T-helper 1 cell (primary cell): ENCODE measurements around the gene PRKD2.
"Not testable (repeated sequence)": the region's sequence is repeated elsewhere in the genome, so short reads cannot be mapped to it uniquely, and the experiment has no call there.

Experiments
- DNase-seq, 5 donors: peaks; one replicate each; pipeline ENCODE4 v3.0.0-alpha.2; 2012 to 2020
- total RNA-seq, 4 donors: gene quantifications; one replicate each; lab custom pipeline; 2026; lab: John Stamatoyannopoulos, UW

The PRKD2 gene
- 84.6 to 113 (median 98.0) reads per million in 4 donors for total RNA-seq

DNA sequence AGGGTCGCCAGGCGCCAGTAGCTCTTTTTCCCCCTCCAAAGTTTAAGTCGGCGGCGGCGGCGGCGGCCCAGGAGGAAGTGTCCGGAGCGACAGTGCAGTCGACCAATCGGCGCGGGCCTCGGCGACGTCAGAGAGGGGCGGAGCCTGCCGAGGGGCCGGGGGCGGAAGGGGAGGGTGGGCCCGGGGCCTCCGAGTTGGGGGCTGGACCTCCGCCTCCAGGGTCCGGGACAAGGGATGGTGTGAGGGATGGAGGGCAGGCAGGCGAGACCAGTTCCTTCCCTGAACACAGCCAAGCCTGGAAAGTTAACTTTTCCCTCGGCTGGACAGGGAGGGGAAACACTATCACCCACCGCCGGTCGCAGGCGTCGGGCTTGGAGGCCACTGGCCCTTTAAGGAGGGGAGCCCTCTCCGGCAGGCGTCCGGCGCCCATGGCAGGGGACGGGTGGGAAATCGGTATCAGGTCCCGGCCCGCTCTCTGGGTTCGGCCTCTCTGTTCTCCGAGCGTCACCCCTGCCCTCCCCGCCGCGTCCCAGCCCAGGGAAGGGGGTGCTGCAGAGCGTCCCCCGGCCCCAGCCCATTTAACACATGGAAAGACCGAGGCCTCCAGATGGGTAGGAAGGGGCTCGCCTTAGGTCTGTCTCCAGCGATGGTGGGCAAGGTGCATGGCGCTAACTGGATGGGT lies at the start of gene PRKD2:
PRKD2 (minus strand) TSS at position 81 of the 682 bp plus-strand sequence. CDS start 744 bp downstream, outside the sequence.
- peak; percentile 67 to 86 (median 82) for DNase-seq

DNA sequence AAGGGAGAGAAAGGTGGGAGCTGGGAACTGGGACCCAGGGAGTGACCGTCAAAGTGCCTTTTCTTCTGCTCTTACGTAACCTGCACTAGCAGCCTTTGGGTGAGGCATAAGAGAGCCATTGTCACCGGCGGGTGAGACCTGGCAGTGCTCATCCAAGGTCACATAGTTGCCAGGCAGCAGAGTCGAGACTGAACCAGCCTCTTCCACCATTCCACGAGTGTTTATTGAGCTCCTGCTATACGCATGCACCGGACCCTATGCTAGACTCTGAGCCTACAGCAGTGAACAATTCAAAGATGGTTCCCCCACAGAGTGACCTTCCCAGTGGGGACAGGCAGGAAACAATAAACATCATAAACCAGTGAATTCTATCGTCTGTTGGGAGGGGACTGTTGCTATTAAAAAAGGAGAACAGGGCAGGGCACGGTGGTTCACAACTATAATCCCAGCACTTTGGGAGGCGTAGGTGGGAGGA lies 47.9 kb upstream of the PRKD2 start:
- no peak for DNase-seq

DNA sequence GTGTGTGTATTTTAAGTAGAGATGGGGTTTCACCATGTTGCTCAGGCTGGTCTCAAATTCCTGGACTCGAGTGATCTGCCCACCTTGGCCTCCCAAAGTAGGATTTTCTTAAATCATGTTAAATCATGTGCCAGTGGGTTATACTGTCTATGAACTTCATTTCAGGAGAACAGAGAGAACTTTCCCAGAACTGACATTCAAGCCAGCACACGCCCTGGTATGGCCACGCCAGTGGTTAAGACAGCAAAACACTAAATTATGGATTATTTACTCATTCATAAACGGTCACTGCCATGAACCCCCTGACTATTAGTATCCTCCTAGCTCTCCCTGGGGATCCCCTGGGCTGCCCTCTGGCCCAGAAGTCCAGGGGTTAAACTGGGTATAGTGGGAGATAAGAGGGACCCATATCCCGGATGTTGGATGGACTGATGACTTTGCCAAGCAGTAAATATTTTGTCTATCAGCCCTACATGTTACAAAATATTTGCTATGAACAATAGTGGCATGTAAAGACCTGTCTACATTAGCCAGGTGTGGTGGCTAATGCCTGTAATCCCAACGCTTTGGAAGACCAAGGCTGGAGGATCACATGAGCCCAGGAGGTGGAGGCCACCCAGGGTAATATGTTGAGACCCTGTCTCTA lies 45.5 kb upstream of the PRKD2 start:
- DNase-seq = no peak

DNA sequence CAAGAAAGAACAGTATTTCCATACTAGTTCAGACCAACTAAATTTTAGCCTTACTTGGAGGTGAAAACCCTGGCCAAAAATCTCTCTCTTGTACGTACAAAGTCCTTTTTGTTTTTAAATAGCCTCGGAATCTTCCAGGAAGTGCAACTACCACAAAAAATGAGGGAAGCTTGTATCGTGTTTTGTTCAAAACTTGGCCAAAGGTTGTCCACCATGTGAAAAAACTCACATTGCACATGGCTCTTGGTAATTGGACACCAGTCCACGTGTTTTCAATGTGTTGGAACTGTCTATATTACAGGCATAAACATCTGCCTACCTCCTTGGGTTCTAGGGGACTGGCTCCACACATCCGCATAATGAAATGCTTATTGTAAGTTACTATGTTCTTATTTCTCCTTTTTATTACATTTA lies 44.5 kb upstream of the PRKD2 start:
- DNase-seq = no peak

DNA sequence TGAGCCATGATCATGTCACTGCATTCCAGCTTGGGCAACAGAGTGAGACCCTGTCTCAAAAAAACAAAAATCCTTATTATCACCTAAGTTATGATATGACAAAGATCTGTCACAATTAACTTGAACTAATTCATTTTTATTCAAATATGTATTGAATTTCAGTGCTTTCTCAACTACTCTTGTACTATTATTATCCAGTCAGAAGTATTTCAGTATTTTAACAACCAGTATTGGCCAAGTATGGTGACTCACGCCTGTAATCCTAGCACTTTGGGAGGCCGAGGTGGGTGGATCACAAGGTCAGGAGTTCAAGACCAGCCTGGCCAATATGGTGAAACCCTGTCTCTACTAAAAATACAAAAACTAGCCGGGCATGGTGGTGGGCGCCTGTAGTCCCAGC lies 44.0 kb upstream of the PRKD2 start:
- not testable (repeated sequence) for DNase-seq

DNA sequence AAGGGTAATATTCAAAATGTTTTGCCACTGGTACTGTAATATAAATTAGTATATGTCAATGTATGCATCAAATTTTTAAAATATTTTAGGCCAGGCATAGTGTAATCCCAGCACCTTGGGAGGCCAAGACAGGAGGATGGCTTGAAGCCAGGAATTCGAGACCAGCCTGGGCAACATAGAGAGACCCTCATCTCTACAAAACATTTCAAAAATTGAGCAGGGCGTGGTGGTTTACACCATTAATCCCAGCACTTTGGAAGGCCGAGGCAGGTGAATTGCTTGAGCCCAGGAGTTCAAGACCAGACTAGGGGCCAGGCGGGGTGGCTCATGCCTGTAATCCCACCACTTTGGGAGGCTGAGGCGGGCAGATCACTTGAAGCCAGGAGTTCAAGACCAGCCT lies 43.4 kb upstream of the PRKD2 start:
- no peak for DNase-seq

DNA sequence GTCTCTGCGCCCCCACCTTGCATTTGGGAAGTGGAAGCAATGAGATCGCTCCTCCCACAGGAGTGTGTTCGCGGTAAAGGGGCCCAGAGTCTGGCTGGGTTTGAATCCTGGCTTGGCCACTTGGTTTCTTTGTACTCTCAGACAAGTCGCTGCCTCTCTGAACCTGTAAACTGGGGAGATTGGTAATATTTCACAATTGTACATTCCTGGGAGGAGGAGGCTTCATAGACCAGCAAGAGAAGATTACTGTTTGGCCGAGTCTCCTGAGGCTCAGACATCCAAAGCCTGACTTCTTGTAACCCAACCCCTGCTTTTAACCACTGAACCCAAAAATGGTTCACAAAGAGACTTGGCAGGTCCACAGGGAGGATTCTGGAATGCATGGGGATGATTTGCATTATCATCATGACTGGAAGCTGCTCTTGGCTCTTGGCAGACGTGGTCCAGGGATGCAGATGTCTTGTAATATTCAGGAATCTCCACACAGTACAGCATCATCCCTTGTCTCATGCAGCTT lies 43.0 kb upstream of the PRKD2 start:
- DNase-seq = no peak

DNA sequence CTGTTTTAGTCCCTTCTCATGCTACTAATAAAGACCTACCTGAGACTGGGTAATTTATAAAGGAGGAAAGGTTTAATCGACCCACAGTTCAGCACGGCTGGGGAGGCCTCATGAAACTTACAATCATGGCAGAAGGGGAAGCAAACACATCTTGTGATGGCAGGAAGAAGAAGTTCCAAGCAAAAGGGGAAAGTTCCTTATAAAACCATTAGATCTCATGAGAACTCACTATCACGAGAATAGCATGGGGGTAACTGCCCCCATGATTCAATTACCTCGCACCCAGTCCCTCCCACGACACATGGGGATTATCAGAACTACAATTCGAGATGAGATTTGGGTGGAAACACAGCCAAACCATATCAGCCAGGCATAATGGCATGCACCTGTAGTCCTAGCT lies 42.3 kb upstream of the PRKD2 start:
- DNase-seq = no peak

DNA sequence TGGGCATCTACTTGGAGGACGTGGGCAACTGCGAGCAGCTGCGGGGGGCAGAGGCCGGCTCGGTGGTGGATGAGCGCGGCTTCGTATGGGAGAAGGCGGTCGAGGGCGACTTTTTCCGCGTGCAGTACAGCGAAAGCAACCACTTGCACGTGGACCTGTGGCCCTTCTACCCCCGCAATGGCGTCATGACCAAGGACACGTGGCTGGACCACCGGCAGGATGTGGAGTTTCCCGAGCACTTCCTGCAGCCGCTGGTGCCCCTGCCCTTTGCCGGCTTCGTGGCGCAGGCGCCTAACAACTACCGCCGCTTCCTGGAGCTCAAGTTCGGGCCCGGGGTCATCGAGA lies 39.6 kb upstream of the PRKD2 start:
- no peak for DNase-seq

DNA sequence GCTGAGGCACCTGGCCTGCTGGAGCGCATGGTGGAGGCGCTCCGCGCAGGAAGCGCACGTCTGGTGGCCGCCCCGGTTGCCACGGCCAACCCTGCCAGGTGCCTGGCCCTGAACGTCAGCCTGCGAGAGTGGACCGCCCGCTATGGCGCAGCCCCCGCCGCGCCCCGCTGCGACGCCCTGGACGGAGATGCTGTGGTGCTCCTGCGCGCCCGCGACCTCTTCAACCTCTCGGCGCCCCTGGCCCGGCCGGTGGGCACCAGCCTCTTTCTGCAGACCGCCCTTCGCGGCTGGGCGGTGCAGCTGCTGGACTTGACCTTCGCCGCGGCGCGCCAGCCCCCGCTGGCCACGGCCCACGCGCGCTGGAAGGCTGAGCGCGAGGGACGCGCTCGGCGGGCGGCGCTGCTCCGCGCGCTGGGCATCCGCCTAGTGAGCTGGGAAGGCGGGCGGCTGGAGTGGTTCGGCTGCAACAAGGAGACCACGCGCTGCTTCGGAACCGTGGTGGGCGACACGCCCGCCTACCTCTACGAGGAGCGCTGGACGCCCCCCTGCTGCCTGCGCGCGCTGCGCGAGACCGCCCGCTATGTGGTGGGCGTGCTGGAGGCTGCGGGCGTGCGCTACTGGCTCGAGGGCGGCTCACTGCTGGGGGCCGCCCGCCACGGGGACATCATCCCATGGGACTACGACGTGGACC lies 39.1 kb upstream of the PRKD2 start:
- no peak for DNase-seq

DNA sequence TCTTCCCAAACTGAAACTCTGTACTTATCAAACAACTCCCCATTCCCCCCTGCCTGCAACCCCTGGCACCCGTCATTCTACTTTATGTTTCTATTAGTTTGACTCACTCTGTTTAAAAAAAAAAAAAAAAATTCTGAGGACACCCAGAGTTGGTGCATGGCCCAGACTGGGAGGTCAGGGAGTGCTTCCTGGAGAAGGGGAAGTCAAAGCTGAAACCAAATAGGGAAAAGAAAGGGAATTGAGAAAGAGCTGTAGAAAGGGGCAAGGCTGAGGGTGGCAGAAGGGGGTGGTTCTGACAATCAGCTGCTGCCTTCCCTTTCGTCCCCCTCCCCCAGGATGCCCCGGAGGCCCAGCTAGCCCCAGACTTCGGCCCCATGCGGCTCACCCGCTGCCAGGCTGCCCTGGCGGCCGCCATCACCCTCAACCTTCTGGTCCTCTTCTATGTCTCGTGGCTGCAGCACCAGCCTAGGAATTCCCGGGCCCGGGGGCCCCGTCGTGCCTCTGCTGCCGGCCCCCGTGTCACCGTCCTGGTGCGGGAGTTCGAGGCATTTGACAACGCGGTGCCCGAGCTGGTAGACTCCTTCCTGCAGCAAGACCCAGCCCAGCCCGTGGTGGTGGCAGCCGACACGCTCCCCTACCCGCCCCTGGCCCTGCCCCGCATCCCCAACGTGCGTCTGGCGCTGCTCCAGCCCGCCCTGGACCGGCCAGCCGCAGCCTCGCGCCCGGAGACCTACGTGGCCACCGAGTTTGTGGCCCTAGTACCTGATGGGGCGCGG lies 38.4 kb upstream of the PRKD2 start:
- DNase-seq = no peak

DNA sequence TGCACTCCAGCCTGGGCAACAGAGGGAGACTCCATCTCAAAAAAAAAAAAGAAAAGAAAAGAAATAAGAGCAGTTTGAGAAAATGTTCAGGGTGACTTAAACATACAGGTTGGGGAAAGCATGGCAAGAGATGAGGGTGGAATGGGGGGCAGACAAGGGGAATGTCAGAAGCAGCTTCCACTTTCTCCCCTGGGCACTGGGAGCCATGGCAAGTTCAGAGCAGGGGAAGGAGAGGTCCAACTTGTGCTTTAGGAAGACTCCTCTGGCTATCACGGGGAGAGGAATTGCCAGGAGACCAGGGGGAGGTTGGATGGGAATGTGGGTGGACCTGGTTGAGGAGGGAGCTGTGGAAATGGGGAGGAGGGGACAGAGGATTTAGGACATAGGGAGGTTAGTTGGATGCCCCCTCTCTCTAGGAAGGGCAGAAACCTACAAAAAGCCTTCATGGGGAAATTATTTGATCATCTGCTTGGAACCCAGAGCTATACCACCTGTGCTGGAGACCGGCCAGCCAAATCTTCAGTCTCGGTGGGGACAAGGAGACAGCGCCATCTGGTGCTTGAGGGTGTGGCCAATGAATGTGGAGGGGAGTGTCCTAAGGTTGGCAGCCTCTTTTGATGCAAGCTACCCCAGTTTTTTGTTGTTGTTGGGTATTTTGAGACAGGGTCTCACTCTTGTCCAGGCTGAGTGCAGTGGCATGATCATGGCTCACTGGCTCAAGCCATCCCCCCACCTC lies 36.7 kb upstream of the PRKD2 start:
- DNase-seq = peak in 4 of 5 donors; percentile 49 to 69 (median 58)

DNA sequence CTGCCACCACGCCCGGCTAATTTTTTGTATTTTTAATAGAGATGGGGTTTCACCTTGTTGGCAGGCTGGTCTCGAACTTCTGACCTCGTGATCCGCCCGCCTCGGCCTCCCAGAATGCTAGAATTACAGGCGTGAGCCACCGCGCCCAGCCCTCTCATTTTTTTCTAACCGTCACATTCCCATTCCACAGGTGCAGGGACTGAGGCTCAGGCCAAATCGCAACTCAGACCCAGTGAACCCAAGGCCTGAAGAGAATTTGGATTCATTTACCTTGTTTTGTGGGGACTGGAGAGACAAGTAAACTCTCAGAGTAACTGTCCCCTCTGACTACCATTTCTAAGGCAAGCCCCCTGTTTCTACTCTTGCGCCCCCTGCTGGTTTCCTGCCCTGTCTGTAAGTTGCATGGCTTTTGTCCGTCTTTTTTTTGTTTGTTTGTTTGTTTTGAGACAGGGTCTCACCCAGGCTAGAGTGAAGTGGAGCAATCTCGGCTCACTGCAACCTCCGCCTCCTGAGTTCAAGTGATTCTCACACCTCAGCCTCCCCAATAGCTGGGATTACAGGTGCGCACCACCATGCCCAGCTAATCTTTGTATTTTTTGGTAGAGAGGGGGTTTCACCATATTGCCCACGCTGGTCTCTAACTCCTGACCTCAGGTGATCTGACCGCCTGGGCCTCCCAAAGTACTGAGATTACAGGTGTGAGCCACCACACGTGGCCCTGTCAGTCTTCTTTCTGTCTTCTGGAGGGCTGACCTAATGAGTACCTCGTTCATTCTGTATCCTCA lies 31.6 kb upstream of the PRKD2 start:
- DNase-seq = peak; percentile 39 to 75 (median 62)

DNA sequence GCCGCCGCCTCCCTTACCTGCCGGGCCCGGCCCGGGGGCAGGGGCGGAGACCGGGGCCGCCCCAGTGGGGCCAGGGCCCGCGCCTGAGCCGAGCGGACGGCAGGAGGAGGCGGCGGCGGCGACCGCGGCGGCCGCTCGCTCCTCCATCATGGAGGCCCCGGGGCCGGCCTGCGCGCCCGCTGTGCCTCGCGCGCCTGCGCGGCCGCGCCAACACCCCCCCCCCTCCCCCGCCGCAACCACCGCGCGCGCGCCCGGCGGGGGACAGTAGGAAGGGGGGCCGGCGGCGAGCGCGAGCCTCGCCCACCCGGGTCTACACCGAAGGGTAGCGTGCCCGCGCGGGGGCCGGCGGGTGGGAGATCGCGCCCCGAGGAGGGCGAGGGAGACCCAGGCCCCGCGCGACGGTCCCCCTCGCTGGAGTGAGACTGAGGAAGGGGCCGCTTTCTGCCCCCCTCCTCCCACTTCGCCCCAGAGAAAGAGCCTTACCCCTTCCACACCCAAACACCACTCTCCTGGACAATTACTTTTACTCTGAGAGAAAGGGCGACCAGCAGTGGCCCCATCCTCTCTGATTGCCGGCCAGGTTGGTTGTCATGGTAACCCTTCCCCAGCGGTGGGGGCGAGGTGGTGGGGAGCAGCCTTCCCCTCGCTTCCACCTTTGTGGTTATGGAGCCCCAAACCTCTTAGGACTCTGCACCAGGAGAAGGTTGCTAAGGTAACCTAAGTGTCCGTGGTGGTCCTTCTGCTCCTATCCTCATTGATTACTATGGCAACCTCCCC lies 29.6 kb upstream of the PRKD2 start, which contains the start of gene STRN4:
STRN4 (minus strand) TSS at position 170 of the 777 bp plus-strand sequence; CDS start at position 150, 20 bp downstream.
- DNase-seq = peak in 4 of 5 donors; percentile 38 to 66 (median 44)

DNA sequence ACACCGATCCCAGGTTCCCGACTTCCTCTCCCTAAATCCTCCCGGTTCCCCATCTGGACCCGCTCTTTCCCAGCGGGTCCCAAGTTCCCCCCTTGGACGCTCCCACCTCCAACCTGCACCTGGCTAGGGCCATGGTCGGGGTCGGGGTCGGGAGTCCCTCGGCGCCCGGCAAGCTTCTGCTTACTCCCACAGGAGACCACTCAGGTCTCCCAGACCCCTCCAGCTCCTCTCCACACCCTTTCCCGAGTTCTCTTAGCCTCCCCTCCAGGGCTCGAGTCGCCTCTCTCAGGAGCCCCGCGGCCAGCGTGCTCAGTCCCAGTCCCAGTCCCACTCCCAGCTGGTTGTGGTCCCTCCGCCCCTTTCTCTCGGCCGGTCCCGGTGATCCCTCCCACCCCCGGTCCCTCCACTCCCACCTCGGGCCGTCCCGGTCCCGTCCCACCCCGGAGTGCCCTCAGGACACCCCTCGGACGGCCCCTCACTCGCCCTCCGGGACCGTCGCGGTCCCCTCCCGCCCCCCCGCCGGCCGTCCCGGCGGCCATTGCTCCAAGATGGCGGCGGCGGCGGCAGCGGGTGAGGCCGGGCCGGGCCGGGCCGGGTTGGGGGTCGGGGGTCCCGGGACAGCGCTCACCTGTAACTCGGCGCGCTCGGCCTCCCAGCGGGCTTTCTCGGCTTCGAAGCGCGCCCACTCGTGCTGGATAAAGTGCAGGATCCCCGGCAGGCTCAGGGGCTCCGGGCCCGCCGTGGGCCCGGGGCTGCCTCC lies 28.8 kb upstream of the PRKD2 start, which contains the start of gene FKRP:
FKRP (plus strand) TSS at position 537 of the 760 bp plus-strand sequence. CDS start 9,394 bp downstream, outside the sequence.
- peak in 2 of 5 donors; percentile 17 to 22 for DNase-seq

DNA sequence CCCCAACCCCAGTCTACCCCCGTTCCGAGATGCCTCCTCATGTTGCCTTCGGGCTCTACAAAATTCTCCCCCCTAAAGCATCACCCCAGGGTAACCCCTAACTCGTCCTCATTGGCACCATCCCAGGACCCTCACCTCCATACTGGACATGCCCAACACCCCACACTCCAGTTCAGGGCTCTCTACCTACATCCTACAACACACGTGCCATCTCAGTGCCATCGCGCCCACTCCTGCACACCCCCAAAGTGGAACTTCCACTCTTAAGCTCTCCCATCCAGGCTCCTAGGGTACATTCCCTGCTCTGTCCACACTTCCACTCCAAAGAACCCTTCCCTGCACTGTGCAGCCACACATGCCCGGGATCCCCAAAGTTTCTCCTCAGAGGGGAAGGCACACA lies 28.1 kb upstream of the PRKD2 start:
- no peak for DNase-seq

DNA sequence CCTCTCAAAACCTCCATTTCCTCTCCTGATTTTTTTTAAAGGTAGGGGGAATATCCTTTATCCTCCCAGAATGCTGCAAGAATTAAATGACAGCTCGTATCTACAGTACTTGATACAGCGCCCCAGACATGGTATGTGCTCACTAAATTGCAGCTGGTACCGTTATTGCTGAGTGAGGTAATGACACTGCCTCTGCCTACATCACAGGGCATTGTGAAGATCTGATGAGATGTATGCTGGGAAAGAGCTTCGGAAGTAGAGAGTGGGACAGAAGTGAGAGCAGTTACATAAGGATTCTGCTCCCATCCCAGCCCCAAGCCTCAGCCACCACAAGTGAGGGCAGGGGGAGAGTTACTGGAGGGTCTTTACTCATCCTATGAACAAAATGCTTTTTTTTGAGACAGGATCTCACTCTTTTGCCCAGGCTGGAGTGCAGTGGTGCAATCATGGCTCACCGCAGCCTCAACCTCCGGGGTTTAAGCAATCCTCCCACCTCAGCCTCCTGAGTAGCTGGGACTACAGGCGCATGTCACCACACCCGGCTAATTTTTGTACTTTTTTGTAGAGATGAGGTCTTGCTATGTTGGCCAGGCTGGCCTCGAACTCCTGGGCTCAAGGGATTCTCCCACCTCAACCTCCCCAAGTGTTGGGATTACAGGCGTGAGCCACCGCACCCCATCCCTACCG lies 27.2 kb upstream of the PRKD2 start:
- no peak for DNase-seq

DNA sequence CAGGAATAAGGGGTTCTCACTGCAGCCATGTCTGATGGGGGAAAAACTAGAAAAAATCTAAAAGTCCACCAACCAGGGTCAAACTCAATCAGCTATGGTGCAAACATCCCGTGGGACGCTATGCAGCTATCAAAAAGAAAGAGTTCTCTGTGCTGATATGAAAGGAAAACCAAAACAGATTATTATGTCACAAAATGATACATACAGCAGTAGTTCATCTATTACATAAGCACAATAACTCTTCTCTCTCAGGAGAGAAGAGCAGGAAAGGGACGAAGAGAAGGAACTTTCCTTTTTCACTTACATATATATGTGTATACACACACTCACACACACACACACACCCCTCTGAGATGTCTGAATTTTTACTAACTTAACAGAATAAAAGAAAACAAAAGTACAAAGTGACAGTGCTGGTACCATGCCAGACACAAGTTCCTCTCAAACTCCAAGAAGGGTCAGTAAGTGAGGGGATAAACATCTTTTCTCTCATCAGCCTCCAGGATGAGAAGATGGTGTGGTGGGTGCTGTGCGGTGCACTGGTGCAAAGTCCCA lies 26.1 kb upstream of the PRKD2 start:
- DNase-seq = no peak
